GM19099 (cell line): ENCODE measurements around the gene USP35.

Source experiments
- POLR2A ChIP-seq: IDR thresholded peaks from 3 replicates; pipeline ENCODE4 v1.6.1; 2011; ENCODE audit warnings: low read depth; ENCODE audit not compliant: insufficient read length; ENCODE audit errors: extremely low read depth

The USP35 gene

DNA sequence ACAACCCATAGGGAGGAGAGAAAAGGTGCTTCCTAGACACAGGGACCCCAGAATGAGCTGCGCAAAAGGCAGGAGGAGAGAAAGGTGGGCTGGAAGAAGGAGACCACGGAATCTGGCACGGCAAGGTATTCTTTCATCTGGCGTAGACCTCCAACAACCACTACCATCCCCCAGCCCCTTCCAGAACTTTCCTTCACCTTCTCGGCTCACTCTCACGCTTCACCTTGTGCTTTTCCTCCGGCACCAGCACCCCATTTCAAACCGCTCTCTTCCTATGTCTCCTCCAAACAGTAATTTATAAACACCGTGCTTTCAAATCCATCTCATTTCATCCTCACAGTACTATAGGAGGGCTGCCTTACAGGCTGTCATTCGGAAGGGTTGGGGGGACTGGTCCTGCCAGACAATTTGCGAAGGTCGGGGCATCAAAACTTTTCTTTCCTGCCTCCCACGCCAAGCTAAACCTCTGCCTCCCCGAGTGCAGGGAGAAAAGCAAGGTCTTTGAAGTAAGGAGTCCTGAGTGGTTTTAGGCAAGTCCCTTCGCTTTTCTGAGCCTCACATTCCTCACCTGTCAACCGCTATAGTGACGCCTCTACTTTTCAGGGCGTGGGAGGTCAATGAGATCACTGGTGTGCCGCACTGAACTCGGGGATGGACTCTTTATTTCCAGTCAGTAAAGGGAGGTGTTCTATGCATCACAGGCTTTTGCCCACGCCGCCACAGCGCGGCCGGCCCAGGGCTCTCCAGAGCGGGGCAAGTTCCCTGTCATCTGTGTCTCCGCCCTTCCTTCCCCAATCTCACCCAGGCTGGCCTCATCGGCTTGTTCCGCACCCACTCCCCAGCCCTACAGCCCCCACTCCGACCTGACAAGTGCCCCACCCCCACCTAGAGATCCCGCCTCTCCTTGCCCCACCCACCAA is 1.1 kb upstream of the USP35 start:
- no peak for TF ChIP-seq POLR2A

DNA sequence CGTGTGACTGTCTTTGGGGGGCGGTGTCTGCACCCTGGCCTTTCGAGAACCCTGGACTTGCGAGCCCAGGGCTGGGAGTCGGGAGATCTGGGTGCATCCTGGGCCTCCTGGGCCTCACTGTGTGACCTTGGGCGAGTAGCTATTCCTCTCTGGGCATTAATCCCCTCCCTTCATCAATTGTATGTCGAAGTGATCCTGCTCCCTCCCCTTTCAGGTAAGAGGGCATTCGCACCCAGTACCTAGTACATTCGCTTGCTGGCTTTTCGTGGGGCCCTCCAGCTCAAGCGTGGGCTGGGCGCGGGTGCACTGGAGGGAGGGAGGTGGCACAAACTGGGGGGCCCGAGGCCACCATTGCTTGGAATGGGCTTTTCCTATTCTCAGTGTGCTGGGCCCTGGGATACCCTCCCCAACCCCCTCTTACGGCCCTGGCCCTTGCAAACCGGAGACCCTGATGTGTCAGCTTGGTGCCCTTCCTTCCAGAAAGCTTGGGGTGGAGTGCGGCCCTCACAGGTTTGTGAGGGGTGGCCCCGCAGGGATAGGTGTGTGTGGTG is 530 bp downstream of the USP35 start:
- TF ChIP-seq POLR2A: no peak

- no peak for TF ChIP-seq POLR2A
These were observed 1.1 kb downstream of the USP35 start for GRCh38 chr11:78189851-78190250.

DNA sequence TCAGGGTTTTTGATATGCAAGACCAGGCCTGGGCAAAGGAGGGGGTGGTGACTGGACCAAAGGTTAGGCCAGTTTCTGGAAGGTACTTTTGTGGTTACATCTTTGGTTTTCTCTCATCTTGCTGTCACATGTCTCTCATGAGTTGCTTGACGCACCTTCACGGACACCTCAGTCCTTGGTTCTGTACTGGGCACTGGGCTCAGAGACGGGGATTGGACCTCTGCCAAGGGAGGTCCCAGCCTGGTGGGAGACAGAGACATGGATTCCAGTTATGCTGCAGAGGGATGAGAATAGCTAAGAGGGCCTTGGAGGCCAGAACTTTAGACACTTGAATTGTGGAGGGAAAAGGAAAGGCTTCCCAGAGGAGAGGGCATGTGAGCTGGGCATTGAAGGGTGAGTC is 1.7 kb downstream of the USP35 start:
- TF ChIP-seq POLR2A: no peak

- no peak for TF ChIP-seq POLR2A
These were observed 2.3 kb downstream of the USP35 start for GRCh38 chr11:78190871-78191538.

GRCh38 chr11:78192223-78192719 is 3.6 kb downstream of the USP35 start:
- TF ChIP-seq POLR2A: no peak

GRCh38 chr11:78192911-78193351 is 4.2 kb downstream of the USP35 start:
- no peak for TF ChIP-seq POLR2A

GRCh38 chr11:78193806-78194205 is 5.1 kb downstream of the USP35 start:
- no peak for TF ChIP-seq POLR2A

DNA sequence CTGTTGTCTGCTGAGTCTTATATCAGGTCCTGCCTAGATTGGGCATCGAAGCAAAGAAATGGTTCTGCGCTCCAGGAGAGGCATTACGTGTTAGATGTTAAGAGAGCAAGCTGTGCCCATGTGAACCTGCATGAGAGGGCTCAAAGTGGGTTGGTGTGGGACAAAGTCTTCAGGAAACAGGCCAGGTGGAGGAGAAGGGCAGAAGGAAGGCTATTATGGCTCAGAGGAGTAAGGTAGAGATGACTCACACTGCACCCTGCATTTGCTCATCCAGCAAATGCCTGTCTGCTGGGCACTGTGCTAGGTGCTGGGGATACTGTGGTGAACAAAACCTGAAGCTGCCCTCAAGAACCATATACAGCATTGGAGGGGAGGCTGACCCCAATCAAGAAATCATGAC is 5.8 kb downstream of the USP35 start:
- no peak for TF ChIP-seq POLR2A

- no peak for TF ChIP-seq POLR2A
These were observed 7.3 kb downstream of the USP35 start for GRCh38 chr11:78195917-78196560.

GRCh38 chr11:78196661-78197091 is 8.0 kb downstream of the USP35 start:
- no peak for TF ChIP-seq POLR2A

DNA sequence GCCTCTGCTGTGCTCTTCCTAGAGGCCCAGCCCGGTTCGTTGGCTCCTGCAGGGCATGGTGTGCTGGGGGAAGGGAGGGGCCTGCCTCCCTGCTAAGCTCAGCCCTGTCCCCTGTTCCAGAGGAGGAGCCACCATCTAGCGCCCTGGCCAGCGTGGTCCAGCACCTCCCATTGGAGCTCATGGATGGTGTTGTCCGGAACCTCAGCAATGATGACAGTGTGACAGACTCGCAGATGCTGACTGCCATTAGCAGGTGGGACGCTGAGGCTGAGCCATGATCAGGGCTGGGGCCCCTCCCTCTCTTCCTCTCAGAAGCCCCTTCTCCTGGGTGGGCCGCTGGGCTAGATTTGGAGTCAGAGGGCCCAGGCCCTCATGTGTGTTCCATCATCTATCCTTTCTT is 9.1 kb downstream of the USP35 start:
- TF ChIP-seq POLR2A: no peak

GRCh38 chr11:78199015-78199652 is 10.4 kb downstream of the USP35 start:
- TF ChIP-seq POLR2A: no peak

GRCh38 chr11:78199653-78200015 is 10.9 kb downstream of the USP35 start:
- TF ChIP-seq POLR2A: no peak

- TF ChIP-seq POLR2A: no peak
These were observed 11.3 kb downstream of the USP35 start for GRCh38 chr11:78200061-78200460.
